ENCODE measurements around the gene ARHGDIG.
"Not testable (repeated sequence)": the region's sequence is repeated elsewhere in the genome, so short reads cannot be mapped to it uniquely, and the experiment has no call there.

The ARHGDIG gene

DNA sequence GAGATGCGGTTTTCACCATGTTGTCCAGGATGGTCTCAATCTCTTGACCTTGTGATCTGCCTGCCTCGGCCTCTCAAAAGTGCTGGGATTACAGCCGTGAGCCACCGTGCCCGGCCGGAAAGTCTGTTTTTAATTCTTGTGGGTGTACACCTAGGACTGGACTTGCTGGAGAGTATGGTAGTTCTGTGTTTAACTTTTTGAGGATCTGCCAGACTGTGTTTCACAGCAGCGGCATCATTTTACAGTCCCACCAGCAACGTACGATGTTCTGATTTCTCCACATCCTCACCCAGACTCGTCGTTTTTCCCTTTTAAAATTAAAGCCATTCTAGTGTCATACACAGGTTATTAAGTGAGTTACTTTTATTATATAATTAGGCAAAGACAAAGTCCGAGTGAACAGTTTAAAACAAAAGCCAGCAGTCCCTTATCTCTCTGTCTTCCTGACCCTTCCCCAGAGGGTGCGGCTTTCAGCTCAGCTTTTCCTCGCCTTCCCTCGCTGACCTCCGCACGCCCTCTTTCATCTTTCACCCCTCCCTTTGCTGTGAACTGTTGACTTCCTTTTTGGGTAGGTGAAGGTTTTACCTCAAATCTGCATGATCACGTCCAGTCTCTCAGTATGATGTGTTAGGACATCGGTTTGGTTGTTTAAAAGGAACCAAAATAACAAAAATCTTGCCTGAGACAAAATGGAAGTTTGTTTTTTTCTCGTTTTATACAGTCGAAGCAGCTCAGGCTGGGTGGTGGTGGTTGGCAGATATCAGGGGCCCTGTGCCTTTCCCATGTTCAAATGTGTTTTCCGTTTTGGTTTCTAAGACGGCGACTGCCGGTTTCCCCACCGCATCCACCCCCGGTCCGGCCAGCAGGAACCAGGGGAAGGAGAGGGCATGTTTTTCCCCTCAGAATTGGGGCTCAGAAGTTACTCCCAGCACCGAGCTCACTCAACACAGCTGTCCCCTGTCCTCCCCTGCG, 27.7 kb upstream of the ARHGDIG start:
- H3K27me3 ChIP-seq (ENCODE audit: control insufficient read depth in 1 of 2, insufficient read depth in 2 of 2, low read length in 2 of 2): no peaks in the 10 kb centered on the region
- H3K4me1 ChIP-seq (ENCODE audit: control insufficient read depth in 1 of 2, insufficient read depth in 2 of 2, low read length in 2 of 2): peaks cover 28 to 30% of the 10 kb centered on the region in 2 donors
- peaks cover 9 to 22% of the 10 kb centered on the region in 2 donors for H3K36me3 ChIP-seq (ENCODE audit: control insufficient read depth in 1 of 2, insufficient read depth in 2 of 2, low read length in 2 of 2)
- H3K9ac ChIP-seq (ENCODE audit: low read depth in 1 of 2, low read length in 2 of 2): peak overlapping the region; percentile 28 to 48
- no peaks in the 10 kb centered on the region for H3K9me3 ChIP-seq (ENCODE audit: control insufficient read depth in 1 of 2, low read length in 2 of 2)
- H3K27ac ChIP-seq (ENCODE audit: low read depth, low read length): peak overlapping the region; percentile 13
- H3K4me3 ChIP-seq (ENCODE audit: low read depth in 1 of 2, low read length in 2 of 2): peak overlapping the region; percentile 27 to 55

GRCh38 chr16:253833-254232, 26.6 kb upstream of the ARHGDIG start:
- no peaks in the 10 kb centered on the region for H3K27me3 ChIP-seq (ENCODE audit: control insufficient read depth in 1 of 2, insufficient read depth in 2 of 2, low read length in 2 of 2)
- H3K36me3 ChIP-seq (ENCODE audit: control insufficient read depth in 1 of 2, insufficient read depth in 2 of 2, low read length in 2 of 2): peaks cover 9 to 24% of the 10 kb centered on the region in 2 donors
- no peaks in the 10 kb centered on the region for H3K9me3 ChIP-seq (ENCODE audit: control insufficient read depth in 1 of 2, low read length in 2 of 2)
- peak overlapping the region; percentile 21 to 35 for H3K4me3 ChIP-seq (ENCODE audit: low read depth in 1 of 2, low read length in 2 of 2)
- peak overlapping the region; percentile 32 for H3K27ac ChIP-seq (ENCODE audit: low read depth, low read length)
- peak overlapping the region; percentile 11 to 26 for H3K9ac ChIP-seq (ENCODE audit: low read depth in 1 of 2, low read length in 2 of 2)
- peaks cover 28 to 29% of the 10 kb centered on the region in 2 donors for H3K4me1 ChIP-seq (ENCODE audit: control insufficient read depth in 1 of 2, insufficient read depth in 2 of 2, low read length in 2 of 2)

GRCh38 chr16:254461-254860, 25.9 kb upstream of the ARHGDIG start:
- Histone ChIP-seq H3K9ac (ENCODE audit: low read depth in 1 of 2, low read length in 2 of 2) (peak overlapping the region in 1 of 2 donors; percentile 11), H3K36me3 (ENCODE audit: control insufficient read depth in 1 of 2, insufficient read depth in 2 of 2, low read length in 2 of 2) (peaks cover 8 to 29% of the 10 kb centered on the region in 2 donors), H3K27ac (ENCODE audit: low read depth, low read length) (no peak overlapping the region), H3K9me3 (ENCODE audit: control insufficient read depth in 1 of 2, low read length in 2 of 2) (no peaks in the 10 kb centered on the region), H3K27me3 (ENCODE audit: control insufficient read depth in 1 of 2, insufficient read depth in 2 of 2, low read length in 2 of 2) (no peaks in the 10 kb centered on the region), H3K4me1 (ENCODE audit: control insufficient read depth in 1 of 2, insufficient read depth in 2 of 2, low read length in 2 of 2) (peaks cover 23 to 28% of the 10 kb centered on the region in 2 donors), H3K4me3 (ENCODE audit: low read depth in 1 of 2, low read length in 2 of 2) (peak overlapping the region; percentile 34 to 35)

DNA sequence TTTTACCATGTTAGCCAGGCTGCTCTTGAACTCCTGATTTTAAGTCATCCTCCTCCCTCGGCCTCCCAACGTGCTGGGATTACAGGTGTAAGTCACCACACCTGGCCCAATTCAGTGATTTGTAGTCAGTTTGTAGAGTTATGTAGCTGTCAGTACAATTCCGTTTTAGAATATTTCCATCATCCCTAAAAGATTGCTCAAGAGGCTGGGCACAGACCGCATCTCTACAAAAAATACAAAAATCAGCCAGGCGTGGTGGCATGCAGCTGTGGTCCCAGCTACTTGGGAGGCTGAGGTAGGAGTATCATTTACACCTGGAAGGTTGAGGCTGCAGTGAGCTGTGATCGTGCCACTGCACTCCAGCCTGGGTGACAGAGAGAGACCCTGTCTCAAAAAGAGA, 25.2 kb upstream of the ARHGDIG start:
- Histone ChIP-seq H3K4me1 (ENCODE audit: control insufficient read depth in 1 of 2, insufficient read depth in 2 of 2, low read length in 2 of 2) (peaks cover 19 to 25% of the 10 kb centered on the region in 2 donors), H3K4me3 (ENCODE audit: low read depth in 1 of 2, low read length in 2 of 2) (peak overlapping the region in 1 of 2 donors; percentile 36), H3K9ac (ENCODE audit: low read depth in 1 of 2, low read length in 2 of 2) (no peak overlapping the region), H3K9me3 (ENCODE audit: control insufficient read depth in 1 of 2, low read length in 2 of 2) (no peaks in the 10 kb centered on the region), H3K36me3 (ENCODE audit: control insufficient read depth in 1 of 2, insufficient read depth in 2 of 2, low read length in 2 of 2) (peaks cover 10 to 35% of the 10 kb centered on the region in 2 donors), H3K27ac (ENCODE audit: low read depth, low read length) (no peak overlapping the region), H3K27me3 (ENCODE audit: control insufficient read depth in 1 of 2, insufficient read depth in 2 of 2, low read length in 2 of 2) (no peaks in the 10 kb centered on the region)

DNA sequence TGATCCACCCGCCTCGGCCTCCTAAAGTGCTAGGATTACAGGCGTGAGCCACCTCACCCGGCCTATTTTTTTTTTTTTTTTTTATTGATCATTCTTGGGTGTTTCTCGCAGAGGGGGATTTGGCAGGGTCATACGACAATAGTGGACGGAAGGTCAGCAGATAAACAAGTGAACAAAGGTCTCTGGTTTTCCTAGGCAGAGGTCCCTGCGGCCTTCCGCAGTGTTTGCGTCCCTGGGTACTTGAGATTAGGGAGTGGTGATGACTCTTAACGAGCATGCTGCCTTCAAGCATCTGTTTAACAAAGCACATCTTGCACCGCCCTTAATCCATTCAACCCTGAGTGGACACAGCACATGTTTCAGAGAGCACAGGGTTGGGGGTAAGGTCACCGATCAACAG, 22.3 kb upstream of the ARHGDIG start:
- H3K27me3 ChIP-seq (ENCODE audit: control insufficient read depth in 1 of 2, insufficient read depth in 2 of 2, low read length in 2 of 2); H3K4me1 ChIP-seq (ENCODE audit: control insufficient read depth in 1 of 2, insufficient read depth in 2 of 2, low read length in 2 of 2); H3K27ac ChIP-seq (ENCODE audit: low read depth, low read length); H3K4me3 ChIP-seq (ENCODE audit: low read depth in 1 of 2, low read length in 2 of 2); H3K9me3 ChIP-seq (ENCODE audit: control insufficient read depth in 1 of 2, low read length in 2 of 2); H3K9ac ChIP-seq (ENCODE audit: low read depth in 1 of 2, low read length in 2 of 2): not testable (repeated sequence)
- H3K36me3 ChIP-seq (ENCODE audit: control insufficient read depth in 1 of 2, insufficient read depth in 2 of 2, low read length in 2 of 2): peaks cover 19 to 56% of the 10 kb centered on the region in 2 donors

- Histone ChIP-seq H3K36me3 (ENCODE audit: control insufficient read depth in 1 of 2, insufficient read depth in 2 of 2, low read length in 2 of 2) (peaks cover 19 to 67% of the 10 kb centered on the region in 2 donors), H3K4me3 (ENCODE audit: low read depth in 1 of 2, low read length in 2 of 2) (no peak overlapping the region), H3K9ac (ENCODE audit: low read depth in 1 of 2, low read length in 2 of 2) (no peak overlapping the region), H3K4me1 (ENCODE audit: control insufficient read depth in 1 of 2, insufficient read depth in 2 of 2, low read length in 2 of 2) (no peaks in the 10 kb centered on the region), H3K9me3 (ENCODE audit: control insufficient read depth in 1 of 2, low read length in 2 of 2) (no peaks in the 10 kb centered on the region), H3K27me3 (ENCODE audit: control insufficient read depth in 1 of 2, insufficient read depth in 2 of 2, low read length in 2 of 2) (no peaks in the 10 kb centered on the region), H3K27ac (ENCODE audit: low read depth, low read length) (no peak overlapping the region)
Observed at GRCh38 chr16:259226-259625, 21.2 kb upstream of the ARHGDIG start.

DNA sequence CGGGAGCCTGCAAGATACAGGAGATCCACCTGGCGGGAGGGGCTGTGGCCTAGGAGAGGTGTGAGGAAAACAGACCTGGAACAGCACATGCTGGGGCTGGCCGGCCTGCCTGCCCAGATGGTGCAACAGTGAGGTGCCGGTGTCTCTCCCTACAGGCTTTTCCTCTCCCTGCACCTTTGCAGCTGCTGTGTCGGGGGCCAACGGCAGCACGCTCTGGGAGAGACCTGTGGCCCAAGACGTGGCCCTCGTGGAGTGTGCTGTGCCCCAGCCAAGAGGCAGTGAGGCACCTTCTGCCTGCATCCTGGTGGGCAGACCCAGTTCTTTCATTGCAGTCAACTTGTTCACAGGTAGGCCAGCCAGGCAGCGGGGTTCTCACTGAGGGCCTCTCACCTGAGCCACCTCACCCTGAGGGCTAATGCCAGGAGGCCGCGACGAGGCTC, 20.6 kb upstream of the ARHGDIG start:
- no peaks in the 10 kb centered on the region for H3K4me1 ChIP-seq (ENCODE audit: control insufficient read depth in 1 of 2, insufficient read depth in 2 of 2, low read length in 2 of 2)

GRCh38 chr16:260326-260725, 20.1 kb upstream of the ARHGDIG start:
- H3K27ac ChIP-seq (ENCODE audit: low read depth, low read length): no peak overlapping the region

More for the DNA sequence above, 20.6 kb upstream of the ARHGDIG start:
- H3K27me3 ChIP-seq (ENCODE audit: control insufficient read depth in 1 of 2, insufficient read depth in 2 of 2, low read length in 2 of 2): no peaks in the 10 kb centered on the region
- no peak overlapping the region for H3K27ac ChIP-seq (ENCODE audit: low read depth, low read length)
- no peaks in the 10 kb centered on the region for H3K9me3 ChIP-seq (ENCODE audit: control insufficient read depth in 1 of 2, low read length in 2 of 2)
- no peak overlapping the region for H3K9ac ChIP-seq (ENCODE audit: low read depth in 1 of 2, low read length in 2 of 2)
- H3K36me3 ChIP-seq (ENCODE audit: control insufficient read depth in 1 of 2, insufficient read depth in 2 of 2, low read length in 2 of 2): peaks cover 19 to 70% of the 10 kb centered on the region in 2 donors
- no peak overlapping the region for H3K4me3 ChIP-seq (ENCODE audit: low read depth in 1 of 2, low read length in 2 of 2)

GRCh38 chr16:261031-261691, 19.2 kb upstream of the ARHGDIG start:
- Histone ChIP-seq H3K36me3 (ENCODE audit: control insufficient read depth in 1 of 2, insufficient read depth in 2 of 2, low read length in 2 of 2) (peaks cover 25 to 68% of the 10 kb centered on the region in 2 donors), H3K4me3 (ENCODE audit: low read depth in 1 of 2, low read length in 2 of 2) (no peak overlapping the region), H3K9me3 (ENCODE audit: control insufficient read depth in 1 of 2, low read length in 2 of 2) (no peaks in the 10 kb centered on the region), H3K27me3 (ENCODE audit: control insufficient read depth in 1 of 2, insufficient read depth in 2 of 2, low read length in 2 of 2) (no peaks in the 10 kb centered on the region), H3K4me1 (ENCODE audit: control insufficient read depth in 1 of 2, insufficient read depth in 2 of 2, low read length in 2 of 2) (peaks cover 11 to 12% of the 10 kb centered on the region in 2 donors), H3K27ac (ENCODE audit: low read depth, low read length) (no peak overlapping the region), H3K9ac (ENCODE audit: low read depth in 1 of 2, low read length in 2 of 2) (no peak overlapping the region)

More at GRCh38 chr16:260326-260725, 20.1 kb upstream of the ARHGDIG start:
- Histone ChIP-seq H3K4me1 (ENCODE audit: control insufficient read depth in 1 of 2, insufficient read depth in 2 of 2, low read length in 2 of 2) (peaks cover 3 to 4% of the 10 kb centered on the region in 2 donors), H3K4me3 (ENCODE audit: low read depth in 1 of 2, low read length in 2 of 2) (no peak overlapping the region), H3K36me3 (ENCODE audit: control insufficient read depth in 1 of 2, insufficient read depth in 2 of 2, low read length in 2 of 2) (peaks cover 23 to 71% of the 10 kb centered on the region in 2 donors), H3K9ac (ENCODE audit: low read depth in 1 of 2, low read length in 2 of 2) (no peak overlapping the region), H3K9me3 (ENCODE audit: control insufficient read depth in 1 of 2, low read length in 2 of 2) (no peaks in the 10 kb centered on the region), H3K27me3 (ENCODE audit: control insufficient read depth in 1 of 2, insufficient read depth in 2 of 2, low read length in 2 of 2) (no peaks in the 10 kb centered on the region)

Measured in duodenal mucosa (tissue), 2 donors.